Heart left ventricle (tissue), 13 donors: Measurements from ENCODE around the gene MTCH1.

Experiments
- POLR2A ChIP-seq, 2 donors: fragments of 450-650 bp; IDR thresholded peaks; one replicate each; pipeline ENCODE4 v1.6.1; 2017; ENCODE audit warnings: antibody characterized with exemption in 2 of 2, mild to moderate bottlenecking in 2 of 2, moderate library complexity in 2 of 2
- TF ChIP-seq, protein P1 (sequence below), 12 donors: fragments of 200-600 bp; sonication (generic) in 4 of 12; IDR thresholded peaks; one replicate each; pipeline versions ENCODE4 v1.5.0 to v1.8.0; 2018 to 2022; ENCODE audit warnings: antibody characterized with exemption in 12 of 12, mild to moderate bottlenecking in 5 of 12
- donor health status: ischemic (EF 13 %, LVEDD 7.1; RV severe dilation, severe dysfunction).
- donor health status: DM: no; HTN: yes; CAD: no.
- donor health status: DM: no; HTN: no; CAD: no.
- donor health status: ischemic (EF 25% LVEDD 6.9; RV normal size, moderate dysfunction).
- donor health status: ischemic (EF 25% LVEDD 5.7; RV mildly dilated, moderate dysfunction).
- donor health status: ischemic (EF 35%, LVEDD 5.7; RV mildly dilated, moderate dysfunction).
- donor health status: nonischemic (EF 11% LVEDD 7.7; RV severe dilation, severe dysfunction).
- donor health status: DM: yes; HTN: yes; CAD: no.
- donor health status: PGD.
- donor health status: ischemic (EF 29% LVEDD 5.4; RV normal size, mild dysfunction).
- donor health status: nonischemic (EF 23%, LVEDD 6.1; RV moderate dilation, normal function).

DNA sequence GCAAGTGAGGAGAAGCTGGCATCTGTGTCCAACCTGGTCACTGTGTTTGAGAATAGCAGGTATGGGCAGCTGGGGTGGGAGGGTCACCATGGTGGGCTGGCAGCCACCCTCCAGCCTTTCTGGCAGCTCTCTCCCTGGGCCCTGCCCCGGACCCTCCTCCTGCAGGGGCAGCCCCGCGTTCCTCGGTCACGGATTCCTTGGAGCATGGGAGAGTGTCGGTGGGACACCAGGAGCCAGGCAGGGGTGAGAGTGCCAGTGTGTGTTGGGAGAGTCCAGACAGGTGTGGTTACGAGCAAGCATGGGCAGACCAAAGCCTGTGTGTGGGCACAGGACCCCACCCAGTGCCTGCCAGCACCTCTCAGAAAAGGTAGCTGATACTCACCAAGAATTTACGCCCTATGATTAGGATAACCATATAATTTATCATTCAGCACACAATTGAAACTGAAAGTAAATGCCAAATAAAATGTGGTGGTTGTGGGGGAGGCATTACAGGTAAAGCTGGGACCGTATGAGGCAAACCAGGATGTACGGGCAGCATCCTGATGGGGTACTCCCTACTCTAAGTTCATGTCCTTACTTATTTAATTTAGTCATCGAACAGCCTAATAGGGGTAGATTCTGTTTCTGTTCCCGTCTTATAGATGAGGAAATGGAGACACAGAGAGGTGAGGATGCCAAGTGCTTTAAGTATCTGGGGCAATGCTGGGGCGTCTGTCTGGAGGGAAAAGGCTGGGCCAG is 20.0 kb upstream of the MTCH1 start:
- TF ChIP-seq, protein P1, sequence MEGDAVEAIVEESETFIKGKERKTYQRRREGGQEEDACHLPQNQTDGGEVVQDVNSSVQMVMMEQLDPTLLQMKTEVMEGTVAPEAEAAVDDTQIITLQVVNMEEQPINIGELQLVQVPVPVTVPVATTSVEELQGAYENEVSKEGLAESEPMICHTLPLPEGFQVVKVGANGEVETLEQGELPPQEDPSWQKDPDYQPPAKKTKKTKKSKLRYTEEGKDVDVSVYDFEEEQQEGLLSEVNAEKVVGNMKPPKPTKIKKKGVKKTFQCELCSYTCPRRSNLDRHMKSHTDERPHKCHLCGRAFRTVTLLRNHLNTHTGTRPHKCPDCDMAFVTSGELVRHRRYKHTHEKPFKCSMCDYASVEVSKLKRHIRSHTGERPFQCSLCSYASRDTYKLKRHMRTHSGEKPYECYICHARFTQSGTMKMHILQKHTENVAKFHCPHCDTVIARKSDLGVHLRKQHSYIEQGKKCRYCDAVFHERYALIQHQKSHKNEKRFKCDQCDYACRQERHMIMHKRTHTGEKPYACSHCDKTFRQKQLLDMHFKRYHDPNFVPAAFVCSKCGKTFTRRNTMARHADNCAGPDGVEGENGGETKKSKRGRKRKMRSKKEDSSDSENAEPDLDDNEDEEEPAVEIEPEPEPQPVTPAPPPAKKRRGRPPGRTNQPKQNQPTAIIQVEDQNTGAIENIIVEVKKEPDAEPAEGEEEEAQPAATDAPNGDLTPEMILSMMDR (IDR thresholded peaks at IDR 0.05): no peak
- TF ChIP-seq POLR2A (IDR thresholded peaks at IDR 0.05): no peak
